HEK293 (cell line): ENCODE measurements around the gene ZNF862.

ENCODE experiments used
- CTCF ChIA-PET: fragments of 350-600 bp; formaldehyde crosslinking; extraction: SDS; loops from one replicate; lab custom pipeline; 2021; ENCODE audit warnings: antibody characterized with exemption; lab: Yijun Ruan, JAX
- POLR2A ChIA-PET: fragments of 300-600 bp; formaldehyde crosslinking; extraction: SDS; loops from one replicate; lab custom pipeline; 2020; ENCODE audit warnings: antibody characterized with exemption, inconsistent platforms; lab: Yijun Ruan, JAX
- H3K27ac ChIP-seq: fragments of 200-500 bp; sonication (Bioruptor generic); 2 replicates; pipeline ENCODE4 v1.5.1; 2014; ENCODE audit warnings: low read depth, low read length, control low read depth, inconsistent platforms; ENCODE audit errors: extremely low read depth
- H3K36me3 ChIP-seq, 2 experiments: fragments of 200-500 bp in 1 of 2; sonication (Bioruptor generic) in 1 of 2; 1 replicate in 1 of 2; 2 replicates in 1 of 2; pipeline ENCODE4 v1.5.1; 2014 to 2017; ENCODE audit warnings: inconsistent platforms in 2 of 2, low read length in 2 of 2; ENCODE audit not compliant: control insufficient read depth in 2 of 2, insufficient read depth in 1 of 2
- H3K4me1 ChIP-seq: fragments of 200-500 bp; sonication (Bioruptor generic); 2 replicates; pipeline ENCODE4 v1.5.1; 2014; ENCODE audit warnings: mild to moderate bottlenecking, low read length, inconsistent platforms; ENCODE audit not compliant: control insufficient read depth, insufficient read depth
- H3K4me3 ChIP-seq: 2 replicates; pipeline ENCODE4 v1.5.1; 2011; ENCODE audit warnings: low read depth, mild to moderate bottlenecking, control low read depth, low read length, moderate library complexity
- H3K9me3 ChIP-seq: fragments of 200-500 bp; sonication (Bioruptor generic); 2 replicates; pipeline ENCODE4 v1.5.1; 2014; ENCODE audit warnings: low read depth, low read length, inconsistent platforms; ENCODE audit not compliant: control insufficient read depth, insufficient read depth
- BCL6B ChIP-seq: fragments of 450-650 bp; formaldehyde crosslinking; IDR thresholded peaks from 2 replicates; pipeline ENCODE4 v1.5.1; 2017; ENCODE audit warnings: missing biosample characterization, missing genetic modification characterization
- GLI4 ChIP-seq: fragments of 450-650 bp; formaldehyde crosslinking; IDR thresholded peaks from 2 replicates; pipeline ENCODE4 v1.5.1; 2016; ENCODE audit warnings: missing biosample characterization, missing genetic modification characterization
- HIC1 ChIP-seq: fragments of 450-650 bp; formaldehyde crosslinking; IDR thresholded peaks from 2 replicates; pipeline ENCODE4 v1.5.1; 2016; ENCODE audit warnings: missing biosample characterization, missing genetic modification characterization
- KLF8 ChIP-seq: fragments of 450-650 bp; formaldehyde crosslinking; IDR thresholded peaks from 2 replicates; pipeline ENCODE4 v1.5.1; 2016; ENCODE audit warnings: missing biosample characterization, missing genetic modification characterization
- TCF7L2 ChIP-seq: IDR thresholded peaks from 2 replicates; pipeline ENCODE4 v1.6.1; 2011; ENCODE audit warnings: low read depth, mild to moderate bottlenecking, inconsistent platforms, low read length, moderate library complexity, borderline replicate concordance
- WT1 ChIP-seq: fragments of 450-650 bp; formaldehyde crosslinking; IDR thresholded peaks from 2 replicates; pipeline ENCODE4 v1.5.1; 2016; ENCODE audit warnings: missing biosample characterization, missing genetic modification characterization
- ZBTB1 ChIP-seq: fragments of 450-650 bp; formaldehyde crosslinking; IDR thresholded peaks from 2 replicates; pipeline ENCODE4 v1.5.1; 2016; ENCODE audit warnings: missing biosample characterization, missing genetic modification characterization
- ZFP37 ChIP-seq: fragments of 450-650 bp; formaldehyde crosslinking; IDR thresholded peaks from 2 replicates; pipeline ENCODE4 v1.5.1; 2016; ENCODE audit warnings: missing biosample characterization, missing genetic modification characterization
- ZFP69B ChIP-seq: fragments of 450-650 bp; formaldehyde crosslinking; IDR thresholded peaks from 2 replicates; pipeline ENCODE4 v1.5.1; 2016; ENCODE audit warnings: missing biosample characterization, missing genetic modification characterization
- ZNF140 ChIP-seq: fragments of 450-650 bp; formaldehyde crosslinking; IDR thresholded peaks from 2 replicates; pipeline ENCODE4 v1.5.1; 2016; ENCODE audit warnings: missing biosample characterization, missing genetic modification characterization
- ZNF174 ChIP-seq: fragments of 450-650 bp; formaldehyde crosslinking; IDR thresholded peaks from 2 replicates; pipeline ENCODE4 v1.5.0; 2017; ENCODE audit warnings: missing biosample characterization, mild to moderate bottlenecking, missing genetic modification characterization
- ZNF544 ChIP-seq: fragments of 450-650 bp; formaldehyde crosslinking; IDR thresholded peaks from 2 replicates; pipeline ENCODE4 v1.5.0; 2017; ENCODE audit warnings: missing biosample characterization, missing genetic modification characterization
- ZNF558 ChIP-seq: fragments of 450-650 bp; formaldehyde crosslinking; IDR thresholded peaks from 2 replicates; pipeline ENCODE4 v1.5.1; 2016; ENCODE audit warnings: missing biosample characterization, missing genetic modification characterization
- ZNF596 ChIP-seq: fragments of 450-650 bp; IDR thresholded peaks from 2 replicates; pipeline ENCODE4 v1.5.0; 2018; ENCODE audit warnings: missing biosample characterization, mild to moderate bottlenecking, missing genetic modification characterization, moderate library complexity
- ZNF600 ChIP-seq: fragments of 450-650 bp; formaldehyde crosslinking; IDR thresholded peaks from 2 replicates; pipeline ENCODE4 v1.5.1; 2016; ENCODE audit warnings: missing biosample characterization, missing genetic modification characterization
- ZNF623 ChIP-seq: fragments of 450-650 bp; formaldehyde crosslinking; IDR thresholded peaks from 2 replicates; pipeline ENCODE4 v1.5.1; 2016; ENCODE audit warnings: missing biosample characterization, missing genetic modification characterization
- ZNF624 ChIP-seq: fragments of 450-650 bp; formaldehyde crosslinking; IDR thresholded peaks from 2 replicates; pipeline ENCODE4 v1.5.1; 2017; ENCODE audit warnings: missing biosample characterization, missing genetic modification characterization
- ZNF654 ChIP-seq: fragments of 450-650 bp; formaldehyde crosslinking; IDR thresholded peaks from 2 replicates; pipeline ENCODE4 v1.5.1; 2016; ENCODE audit warnings: low read depth, missing biosample characterization, missing genetic modification characterization
- ZNF660 ChIP-seq: fragments of 450-650 bp; IDR thresholded peaks from 2 replicates; pipeline ENCODE4 v1.5.1; 2018; ENCODE audit warnings: missing biosample characterization, mild to moderate bottlenecking, missing genetic modification characterization
- ZNF664 ChIP-seq: fragments of 450-650 bp; formaldehyde crosslinking; IDR thresholded peaks from 2 replicates; pipeline ENCODE4 v1.5.1; 2016; ENCODE audit warnings: missing biosample characterization, missing genetic modification characterization
- TF ChIP-seq, protein P1 (sequence below): fragments of 450-650 bp; formaldehyde crosslinking; IDR thresholded peaks from 2 replicates; pipeline ENCODE4 v1.5.1; 2016; ENCODE audit warnings: missing biosample characterization, missing genetic modification characterization
- TF ChIP-seq, protein P2 (sequence below): sonication (generic); formaldehyde crosslinking; IDR thresholded peaks from 2 replicates; pipeline ENCODE4 v1.8.1; 2022; ENCODE audit warnings: mild to moderate bottlenecking, moderate library complexity, missing genetic modification reagents
- TF ChIP-seq, protein P3 (sequence below): fragments of 450-650 bp; formaldehyde crosslinking; IDR thresholded peaks from 2 replicates; pipeline ENCODE4; 2016; ENCODE audit warnings: missing biosample characterization, missing genetic modification characterization
- TF ChIP-seq, protein P4 (sequence below): fragments of 450-650 bp; formaldehyde crosslinking; optimal IDR thresholded peaks from 2 replicates; pipeline ENCODE3; 2016; ENCODE audit warnings: missing biosample characterization, mild to moderate bottlenecking, missing genetic modification characterization

ZNF862 gene

GRCh38 chr7:149799397-149800168 lies 38.6 kb upstream of the ZNF862 start (continued):
- TF ChIP-seq GLI4 (tag by site-specific recombination) (no peak), ZNF654 (peak; percentile 43), TCF7L2 (no peak), ZNF600 (tag by site-specific recombination) (no peak)
- TF ChIP-seq, protein P1, sequence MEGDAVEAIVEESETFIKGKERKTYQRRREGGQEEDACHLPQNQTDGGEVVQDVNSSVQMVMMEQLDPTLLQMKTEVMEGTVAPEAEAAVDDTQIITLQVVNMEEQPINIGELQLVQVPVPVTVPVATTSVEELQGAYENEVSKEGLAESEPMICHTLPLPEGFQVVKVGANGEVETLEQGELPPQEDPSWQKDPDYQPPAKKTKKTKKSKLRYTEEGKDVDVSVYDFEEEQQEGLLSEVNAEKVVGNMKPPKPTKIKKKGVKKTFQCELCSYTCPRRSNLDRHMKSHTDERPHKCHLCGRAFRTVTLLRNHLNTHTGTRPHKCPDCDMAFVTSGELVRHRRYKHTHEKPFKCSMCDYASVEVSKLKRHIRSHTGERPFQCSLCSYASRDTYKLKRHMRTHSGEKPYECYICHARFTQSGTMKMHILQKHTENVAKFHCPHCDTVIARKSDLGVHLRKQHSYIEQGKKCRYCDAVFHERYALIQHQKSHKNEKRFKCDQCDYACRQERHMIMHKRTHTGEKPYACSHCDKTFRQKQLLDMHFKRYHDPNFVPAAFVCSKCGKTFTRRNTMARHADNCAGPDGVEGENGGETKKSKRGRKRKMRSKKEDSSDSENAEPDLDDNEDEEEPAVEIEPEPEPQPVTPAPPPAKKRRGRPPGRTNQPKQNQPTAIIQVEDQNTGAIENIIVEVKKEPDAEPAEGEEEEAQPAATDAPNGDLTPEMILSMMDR (tag by site-specific recombination) = peak; percentile 64
- TF ChIP-seq, protein P2, sequence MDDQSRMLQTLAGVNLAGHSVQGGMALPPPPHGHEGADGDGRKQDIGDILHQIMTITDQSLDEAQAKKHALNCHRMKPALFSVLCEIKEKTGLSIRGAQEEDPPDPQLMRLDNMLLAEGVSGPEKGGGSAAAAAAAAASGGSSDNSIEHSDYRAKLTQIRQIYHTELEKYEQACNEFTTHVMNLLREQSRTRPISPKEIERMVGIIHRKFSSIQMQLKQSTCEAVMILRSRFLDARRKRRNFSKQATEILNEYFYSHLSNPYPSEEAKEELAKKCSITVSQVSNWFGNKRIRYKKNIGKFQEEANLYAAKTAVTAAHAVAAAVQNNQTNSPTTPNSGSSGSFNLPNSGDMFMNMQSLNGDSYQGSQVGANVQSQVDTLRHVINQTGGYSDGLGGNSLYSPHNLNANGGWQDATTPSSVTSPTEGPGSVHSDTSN (CRISPR knock-in tag) = no peak
- TF ChIP-seq, protein P3, sequence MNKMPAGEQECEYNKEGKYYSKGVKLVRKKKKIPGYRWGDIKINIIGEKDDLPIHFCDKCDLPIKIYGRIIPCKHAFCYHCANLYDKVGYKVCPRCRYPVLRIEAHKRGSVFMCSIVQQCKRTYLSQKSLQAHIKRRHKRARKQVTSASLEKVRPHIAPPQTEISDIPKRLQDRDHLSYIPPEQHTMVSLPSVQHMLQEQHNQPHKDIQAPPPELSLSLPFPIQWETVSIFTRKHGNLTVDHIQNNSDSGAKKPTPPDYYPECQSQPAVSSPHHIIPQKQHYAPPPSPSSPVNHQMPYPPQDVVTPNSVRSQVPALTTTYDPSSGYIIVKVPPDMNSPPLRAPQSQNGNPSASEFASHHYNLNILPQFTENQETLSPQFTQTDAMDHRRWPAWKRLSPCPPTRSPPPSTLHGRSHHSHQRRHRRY (tag by site-specific recombination) = no peak

- no peak overlapping the region for H3K27ac ChIP-seq
- no peaks in the 10 kb centered on the region for H3K4me1 ChIP-seq
- ChIA-PET CTCF (interaction anchor here (0.6 to 1.8 kb wide), 14 partner anchors 10 to 342 kb away, joined by 3 to 11 read pairs (median 4); no protein-coding TSS in a partner anchor), POLR2A (no interaction called here)
- no peaks in the 10 kb centered on the region for H3K9me3 ChIP-seq
- no peak overlapping the region for H3K4me3 ChIP-seq
- H3K36me3 ChIP-seq = no peaks in the 10 kb centered on the region
- TF ChIP-seq ZBTB1 (tag by site-specific recombination) (no peak), ZNF596 (no peak), ZNF140 (tag by site-specific recombination) (no peak), WT1 (tag by site-specific recombination) (no peak), ZNF664 (tag by site-specific recombination) (no peak), ZNF660 (tag by site-specific recombination) (no peak), ZNF600 (tag by site-specific recombination) (no peak), ZNF544 (no peak), BCL6B (no peak), ZNF623 (no peak), HIC1 (tag by site-specific recombination) (no peak), ZNF624 (tag by site-specific recombination) (no peak), ZFP37 (tag by site-specific recombination) (no peak), ZNF558 (tag by site-specific recombination) (no peak), ZFP69B (tag by site-specific recombination) (no peak), KLF8 (no peak), ZNF174 (no peak)
- TF ChIP-seq, protein P4, sequence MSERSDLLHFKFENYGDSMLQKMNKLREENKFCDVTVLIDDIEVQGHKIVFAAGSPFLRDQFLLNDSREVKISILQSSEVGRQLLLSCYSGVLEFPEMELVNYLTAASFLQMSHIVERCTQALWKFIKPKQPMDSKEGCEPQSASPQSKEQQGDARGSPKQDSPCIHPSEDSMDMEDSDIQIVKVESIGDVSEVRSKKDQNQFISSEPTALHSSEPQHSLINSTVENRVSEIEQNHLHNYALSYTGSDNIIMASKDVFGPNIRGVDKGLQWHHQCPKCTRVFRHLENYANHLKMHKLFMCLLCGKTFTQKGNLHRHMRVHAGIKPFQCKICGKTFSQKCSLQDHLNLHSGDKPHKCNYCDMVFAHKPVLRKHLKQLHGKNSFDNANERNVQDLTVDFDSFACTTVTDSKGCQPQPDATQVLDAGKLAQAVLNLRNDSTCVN = no peak
- TF ChIP-seq, protein P3 (tag by site-specific recombination) = no peak
Measured at GRCh38 chr7:149800169-149800555, 38.0 kb upstream of the ZNF862 start.
